Esophagus muscularis mucosa (tissue), 4 donors: ENCODE results near the gene ARRDC5. TPM values are rescaled to one million over a fixed set of nuclear protein-coding genes. Genes with fewer than 3 reads are reported as not detected.
"Not testable (repeated sequence)": the region's sequence is repeated elsewhere in the genome, so short reads cannot be mapped to it uniquely, and the experiment has no call there.

Experiments used
- DNase-seq: peaks from one replicate; pipeline ENCODE4 v3.0.0-alpha.2; 2017; ENCODE audit errors: extremely low spot score
- H3K27ac ChIP-seq, 4 donors: fragments of 200-600 bp; sonication (generic); replicated peaks in 1 of 4; 1 replicate in 3 of 4; 2 replicates in 1 of 4; pipeline ENCODE4 v1.5.1; 2016 to 2019; ENCODE audit warnings: mild to moderate bottlenecking in 1 of 4
- H3K27me3 ChIP-seq, 4 donors: fragments of 200-600 bp; sonication (generic); one replicate each; pipeline versions ENCODE4 v1.5.1 to v1.6.0; 2016 to 2019
- H3K36me3 ChIP-seq, 4 donors: fragments of 200-600 bp; sonication (generic); one replicate each; pipeline ENCODE4 v1.5.1; 2016 to 2019
- H3K4me1 ChIP-seq, 4 donors: fragments of 200-600 bp; sonication (generic); one replicate each; pipeline ENCODE4 v1.5.1; 2016 to 2019
- H3K4me3 ChIP-seq, 4 donors: fragments of 200-600 bp; sonication (generic); 1 replicate in 2 of 4; 2 replicates in 2 of 4; pipeline ENCODE4 v1.5.1; 2016 to 2019; ENCODE audit warnings: mild to moderate bottlenecking in 4 of 4, moderate library complexity in 1 of 4
- H3K9me3 ChIP-seq, 4 donors: fragments of 200-600 bp; sonication (generic); 1 replicate in 3 of 4; 2 replicates in 1 of 4; pipeline ENCODE4 v1.5.1; 2016 to 2019
- EP300 ChIP-seq: sonication (generic); formaldehyde crosslinking; IDR thresholded peaks from one replicate; pipeline ENCODE4 v1.6.1; 2017; ENCODE audit warnings: antibody characterized with exemption
- POLR2A ChIP-seq: fragments of 450-650 bp; IDR thresholded peaks from one replicate; pipeline ENCODE4 v1.6.1; 2017; ENCODE audit warnings: antibody characterized with exemption, moderate library complexity, mild to moderate bottlenecking, low read depth
- POLR2AphosphoS5 ChIP-seq, 2 donors: sonication (generic); formaldehyde crosslinking; IDR thresholded peaks; one replicate each; pipeline ENCODE4 v1.6.1; 2017; ENCODE audit warnings: antibody characterized with exemption in 2 of 2
- WGBS: methylation state at CpG from one replicate; pipeline ENCODE4 v1.1.5; 2018; 5-methylcytosine and 5-hydroxymethylcytosine counted together
- intact Hi-C: fragments of 100-400 bp; cut with DNase I; formaldehyde crosslinking; loops from one replicate; pipeline ENCODE4 v1.15.1; 2023
- total RNA-seq, 4 donors: library from RNA; depleted of rRNA; stranded (reverse); fragments of >200 nt; gene quantifications; one replicate each; pipeline versions ENCODE4 v1.1.0 to v1.2.1, GENCODE V29; 2016
- TF ChIP-seq, protein P1 (sequence below), 3 experiments: fragments of 200-600 bp in 2 of 3; fragments of 450-650 bp in 1 of 3; sonication (generic) in 2 of 3; IDR thresholded peaks; one replicate each; pipeline ENCODE4 v1.5.1; 2017 to 2019; ENCODE audit warnings: antibody characterized with exemption in 3 of 3, mild to moderate bottlenecking in 2 of 3, moderate library complexity in 1 of 3

ARRDC5 gene
- total RNA-seq, 4 donors from 2014 or later = 0.26 TPM; not detected in 3

DNA sequence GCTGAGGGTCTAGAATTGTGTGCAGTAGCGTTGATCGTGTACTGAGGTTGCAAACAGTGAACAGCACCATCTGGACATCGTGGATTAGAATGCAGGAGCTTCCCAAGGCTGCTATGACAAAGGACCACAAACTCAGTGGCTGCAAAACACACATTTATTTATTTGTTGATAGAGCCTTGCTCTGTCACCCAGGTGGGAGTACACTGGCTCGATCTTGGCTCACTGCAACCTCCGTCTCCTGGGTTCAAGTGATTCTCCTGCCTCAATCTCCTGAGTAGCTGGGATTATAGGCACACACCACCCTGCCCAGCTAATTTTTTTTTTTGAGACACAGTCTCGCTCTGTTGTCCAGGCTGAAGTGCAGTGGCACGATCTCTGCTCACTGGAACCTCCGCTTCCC, 4.3 kb upstream of the ARRDC5 start:
- Histone ChIP-seq H3K4me3 (no peak overlapping the region), H3K27ac (no peak overlapping the region), H3K36me3 (no peaks in the 10 kb centered on the region), H3K9me3 (no peaks in the 10 kb centered on the region), H3K4me1 (peaks cover 17 to 30% (median 28%) of the 10 kb centered on the region in 4 donors), H3K27me3 (peaks cover 0 to 24% (median 8%) of the 10 kb centered on the region in 4 donors)
- 92% methylated on average over 8 of the region's 8 CpGs for WGBS
- intact Hi-C loops = no loop called here
- DNase-seq = no peak
- TF ChIP-seq POLR2A (no peak), EP300 (no peak), POLR2AphosphoS5 (IDR thresholded peaks at IDR 0.05) (no peak)
- TF ChIP-seq, protein P1, sequence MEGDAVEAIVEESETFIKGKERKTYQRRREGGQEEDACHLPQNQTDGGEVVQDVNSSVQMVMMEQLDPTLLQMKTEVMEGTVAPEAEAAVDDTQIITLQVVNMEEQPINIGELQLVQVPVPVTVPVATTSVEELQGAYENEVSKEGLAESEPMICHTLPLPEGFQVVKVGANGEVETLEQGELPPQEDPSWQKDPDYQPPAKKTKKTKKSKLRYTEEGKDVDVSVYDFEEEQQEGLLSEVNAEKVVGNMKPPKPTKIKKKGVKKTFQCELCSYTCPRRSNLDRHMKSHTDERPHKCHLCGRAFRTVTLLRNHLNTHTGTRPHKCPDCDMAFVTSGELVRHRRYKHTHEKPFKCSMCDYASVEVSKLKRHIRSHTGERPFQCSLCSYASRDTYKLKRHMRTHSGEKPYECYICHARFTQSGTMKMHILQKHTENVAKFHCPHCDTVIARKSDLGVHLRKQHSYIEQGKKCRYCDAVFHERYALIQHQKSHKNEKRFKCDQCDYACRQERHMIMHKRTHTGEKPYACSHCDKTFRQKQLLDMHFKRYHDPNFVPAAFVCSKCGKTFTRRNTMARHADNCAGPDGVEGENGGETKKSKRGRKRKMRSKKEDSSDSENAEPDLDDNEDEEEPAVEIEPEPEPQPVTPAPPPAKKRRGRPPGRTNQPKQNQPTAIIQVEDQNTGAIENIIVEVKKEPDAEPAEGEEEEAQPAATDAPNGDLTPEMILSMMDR (IDR thresholded peaks at IDR 0.05) = no peak

DNA sequence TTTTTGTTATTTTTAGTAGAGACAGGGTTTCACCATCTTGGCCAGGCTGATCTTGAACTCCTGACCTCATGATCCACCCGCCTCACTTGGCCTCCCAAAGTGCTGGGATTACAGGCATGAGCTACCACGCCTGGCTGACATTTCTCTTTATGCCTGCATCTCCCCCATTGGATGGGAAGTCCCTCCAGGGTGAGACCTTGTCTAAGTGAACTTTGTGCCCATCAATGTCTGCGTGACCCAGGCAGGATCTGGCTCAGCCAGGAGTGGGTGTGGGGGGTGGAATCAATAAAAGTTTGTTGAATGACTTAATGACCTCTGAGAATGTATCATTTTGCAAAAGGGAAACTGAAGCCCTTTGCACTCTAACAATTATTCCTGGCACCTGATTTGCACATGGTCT, 1.8 kb upstream of the ARRDC5 start:
- no peak for DNase-seq
- Histone ChIP-seq H3K27me3 (peaks cover 0 to 17% (median 7%) of the 10 kb centered on the region in 4 donors), H3K27ac (no peak overlapping the region), H3K4me1 (peaks cover 5 to 8% (median 7%) of the 10 kb centered on the region in 4 donors), H3K9me3 (no peaks in the 10 kb centered on the region), H3K4me3 (no peak overlapping the region), H3K36me3 (no peaks in the 10 kb centered on the region)
- TF ChIP-seq POLR2A = no peak
- TF ChIP-seq EP300 = no peak
- TF ChIP-seq, protein P1 (IDR thresholded peaks at IDR 0.05) = no peak
- TF ChIP-seq POLR2AphosphoS5 (IDR thresholded peaks at IDR 0.05) = no peak
- WGBS = 75% methylated on average over 3 of the region's 3 CpGs
- intact Hi-C loops = no loop called here

DNA sequence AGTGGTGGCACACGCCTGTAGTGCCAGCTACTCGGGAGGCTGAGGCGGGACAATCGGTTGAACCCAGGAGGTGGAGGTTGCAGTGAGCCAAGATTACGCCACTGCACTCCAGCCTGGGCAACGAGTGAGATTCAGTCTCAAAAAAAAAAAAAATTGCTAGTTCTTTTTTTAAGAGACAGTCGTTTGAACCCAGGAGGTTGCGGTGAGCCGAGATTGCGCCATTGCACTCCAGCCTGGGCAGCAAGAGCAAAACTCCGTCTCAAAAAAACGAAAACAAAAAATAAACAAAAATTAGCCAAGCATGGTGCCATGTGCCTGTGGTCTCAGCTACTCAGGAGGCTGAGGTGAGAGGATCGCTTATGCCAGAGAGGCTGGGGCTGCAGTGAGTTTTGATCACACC, 1.8 kb downstream of the ARRDC5 start:
- H3K9me3 ChIP-seq, DNase-seq, H3K36me3 ChIP-seq, intact Hi-C loops, H3K4me3 ChIP-seq, H3K4me1 ChIP-seq, H3K27ac ChIP-seq, H3K27me3 ChIP-seq: not testable (repeated sequence)
- 82% methylated on average over 13 of the region's 13 CpGs for WGBS

DNA sequence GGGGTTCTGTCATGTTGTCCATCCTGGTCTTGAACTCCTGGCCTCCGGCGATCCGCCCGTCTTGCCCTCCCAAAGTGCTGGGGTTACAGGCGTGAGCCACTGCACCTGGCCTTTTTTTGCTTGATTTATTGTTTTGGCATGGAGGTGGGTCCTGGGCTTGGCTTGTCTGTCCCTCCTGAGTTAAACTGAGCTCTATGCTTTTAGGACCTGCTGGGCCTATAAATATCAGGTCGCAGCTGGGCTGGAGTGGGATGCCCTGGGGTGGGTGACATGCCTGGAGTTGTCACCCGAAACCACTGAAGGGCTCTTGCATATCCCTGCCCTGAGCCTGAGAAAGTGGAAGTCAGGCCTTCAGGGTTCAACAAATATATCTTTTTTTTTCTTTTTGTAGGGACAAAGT, 5.5 kb downstream of the ARRDC5 start:
- no peaks in the 10 kb centered on the region for H3K36me3 ChIP-seq
- DNase-seq = no peak
- intact Hi-C loops = no loop called here
- no peaks in the 10 kb centered on the region for H3K27me3 ChIP-seq
- no peak overlapping the region for H3K4me3 ChIP-seq
- 97% methylated on average over 6 of the region's 7 CpGs for WGBS
- TF ChIP-seq POLR2A (no peak), POLR2AphosphoS5 (IDR thresholded peaks at IDR 0.05) (no peak), EP300 (no peak)
- TF ChIP-seq, protein P1 (IDR thresholded peaks at IDR 0.05) = no peak
- H3K9me3 ChIP-seq = no peaks in the 10 kb centered on the region
- H3K27ac ChIP-seq = no peak overlapping the region
- H3K4me1 ChIP-seq = no peaks in the 10 kb centered on the region

DNA sequence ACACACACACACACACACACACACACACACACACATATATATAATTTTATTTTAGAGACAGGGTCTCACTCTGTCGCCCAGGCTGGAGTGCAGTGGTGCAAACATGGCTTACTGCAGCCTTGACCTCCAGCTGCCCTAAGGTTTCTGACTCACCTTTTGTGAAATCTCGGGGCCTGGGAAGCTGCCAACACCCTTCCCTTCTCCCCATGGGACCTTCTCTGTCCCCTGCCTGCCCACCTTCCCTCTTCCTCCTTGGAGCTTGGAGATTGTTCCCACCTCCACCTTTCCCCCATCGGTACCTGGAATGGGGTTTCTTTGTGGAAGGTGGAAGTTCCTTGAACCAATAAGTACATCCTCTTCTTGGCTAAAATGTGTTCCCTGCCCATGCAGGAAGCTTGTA, 6.3 kb downstream of the ARRDC5 start:
- H3K36me3 ChIP-seq = no peaks in the 10 kb centered on the region
- peaks cover 0 to 2% (median 0%) of the 10 kb centered on the region in 4 donors for H3K27me3 ChIP-seq
- H3K9me3 ChIP-seq = no peaks in the 10 kb centered on the region
- 71% methylated on average over 3 of the region's 3 CpGs for WGBS
- no peak overlapping the region for H3K4me3 ChIP-seq
- DNase-seq = no peak
- intact Hi-C loops = no loop called here
- H3K4me1 ChIP-seq = no peaks in the 10 kb centered on the region
- TF ChIP-seq, protein P1 (IDR thresholded peaks at IDR 0.05) = no peak
- no peak for TF ChIP-seq EP300
- no peak for TF ChIP-seq POLR2AphosphoS5 (IDR thresholded peaks at IDR 0.05)
- no peak for TF ChIP-seq POLR2A
- H3K27ac ChIP-seq = no peak overlapping the region

DNA sequence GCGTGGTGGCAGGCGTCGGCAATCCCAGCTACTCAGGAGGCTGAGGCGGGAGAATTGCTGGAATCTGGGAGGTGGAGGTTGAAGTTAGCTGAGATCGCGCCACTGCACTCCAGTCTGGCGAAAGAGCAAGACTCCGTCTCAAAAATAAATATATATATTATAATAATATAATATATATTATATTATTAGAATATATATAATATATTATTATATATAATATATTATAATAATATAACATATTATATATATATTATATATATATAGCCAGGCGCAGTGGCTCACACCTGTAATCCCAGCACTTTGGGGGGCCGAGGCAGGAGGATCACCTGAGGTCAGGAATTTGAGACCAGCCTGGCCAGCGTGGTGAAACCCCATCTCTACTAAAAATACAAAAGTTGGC, 9.7 kb downstream of the ARRDC5 start:
- H3K36me3 ChIP-seq, H3K9me3 ChIP-seq, intact Hi-C loops, DNase-seq, H3K4me3 ChIP-seq, H3K4me1 ChIP-seq, H3K27ac ChIP-seq: not testable (repeated sequence)
- peaks cover 0 to 12% (median 0%) of the 10 kb centered on the region in 4 donors for H3K27me3 ChIP-seq
- WGBS = 94% methylated on average over 11 of the region's 11 CpGs
